Cardiac fibroblast (primary cell): ENCODE results near the gene EPHA3.

ENCODE experiments used
- DNase-seq, 2 donors: peaks; one replicate each; pipeline versions ENCODE4 v3.0.0 to v3.0.0-alpha.2; 2010; ENCODE audit warnings: low read depth in 2 of 2
- H3K4me3 ChIP-seq, 2 donors: replicated peaks in 1 of 2; 1 replicate in 1 of 2; 2 replicates in 1 of 2; pipeline ENCODE4 v1.5.1; 2011; ENCODE audit warnings: low read depth in 2 of 2, low read length in 2 of 2, mild to moderate bottlenecking in 2 of 2, moderate library complexity in 1 of 2
- CTCF ChIP-seq: IDR thresholded peaks from one replicate; pipeline ENCODE4 v1.5.1; 2011; ENCODE audit warnings: low read depth, mild to moderate bottlenecking, low read length, inconsistent platforms

Gene EPHA3

GRCh38 chr3:89079944-89080343 is 27.5 kb upstream of the EPHA3 start:
- no peak for TF ChIP-seq CTCF
- H3K4me3 ChIP-seq = no peak overlapping the region
- no peak for DNase-seq

GRCh38 chr3:89087851-89088250 is 19.6 kb upstream of the EPHA3 start:
- no peak for DNase-seq
- TF ChIP-seq CTCF = no peak
- no peak overlapping the region for H3K4me3 ChIP-seq

- no peak for TF ChIP-seq CTCF
- no peak for DNase-seq
- H3K4me3 ChIP-seq = no peak overlapping the region
Observed at GRCh38 chr3:89098173-89098572, 9.2 kb upstream of the EPHA3 start.

GRCh38 chr3:89098964-89099585 is 8.3 kb upstream of the EPHA3 start:
- DNase-seq = peak; percentile 73 to 78
- peak; percentile 97 for TF ChIP-seq CTCF
- H3K4me3 ChIP-seq = no peak overlapping the region

GRCh38 chr3:89101251-89101650 is 6.2 kb upstream of the EPHA3 start:
- no peak for TF ChIP-seq CTCF
- H3K4me3 ChIP-seq = no peak overlapping the region
- DNase-seq = no peak

GRCh38 chr3:89101921-89102320 is 5.5 kb upstream of the EPHA3 start:
- TF ChIP-seq CTCF = no peak
- no peak for DNase-seq

GRCh38 chr3:89104499-89104898 is 2.9 kb upstream of the EPHA3 start:
- no peak for TF ChIP-seq CTCF
- no peak overlapping the region for H3K4me3 ChIP-seq
- no peak for DNase-seq

More at GRCh38 chr3:89101921-89102320, 5.5 kb upstream of the EPHA3 start:
- H3K4me3 ChIP-seq = no peak overlapping the region
